Nasal cavity respiratory epithelium epithelial cell of viscerocranial mucosa (primary cell): ENCODE measurements around the gene NLRP9. TPM values are rescaled to one million over a fixed set of nuclear protein-coding genes. Genes with fewer than 3 reads are reported as not detected.

Source experiments
- total RNA-seq: library from RNA; depleted of rRNA; stranded (reverse); fragments of >200 nt; gene quantifications from 2 replicates; pipeline ENCODE4 v1.2.3, GENCODE V29; 2014

Gene NLRP9
- total RNA-seq: not detected in 2 replicates

GRCh38 chr19:55738302-55738701 is at the start of gene NLRP9:
TSS of gene NLRP9 (minus strand) at chr19:55738402. CDS start at chr19:55738374, 28 bp downstream.

GRCh38 chr19:55768818-55769217 is 30.6 kb upstream of the NLRP9 start, which contains the start of gene RFPL4AL1:
TSS of gene RFPL4AL1 (plus strand) at chr19:55769118. CDS start at chr19:55771805, 2,687 bp downstream.

GRCh38 chr19:55758797-55759196 is 20.6 kb upstream of the NLRP9 start, which contains the start of gene RFPL4A:
TSS of gene RFPL4A (plus strand) at chr19:55759097. CDS start at chr19:55761801, 2,704 bp downstream.

GRCh38 chr19:55674841-55675660 is 63.2 kb downstream of the NLRP9 start, which contains the start of gene EPN1:
TSS of gene EPN1 (plus strand) at chr19:55675226. CDS start at chr19:55678628, 3,402 bp downstream.

Other genes starting within 250 kb of the NLRP9 start
- 0.36 TPM in 1 of 2 replicates, not detected in the other for gene SSC5D, start 250.0 kb downstream of the NLRP9 start, total RNA-seq
- gene SBK2, start 201.3 kb downstream of the NLRP9 start, total RNA-seq: not detected in 2 replicates
- not detected in 2 replicates for gene SBK3, start 192.9 kb downstream of the NLRP9 start, total RNA-seq
- 2.4 and 6.7 TPM in 2 replicates for gene ZNF579, start 157.6 kb downstream of the NLRP9 start, total RNA-seq
- gene FIZ1, start 138.9 kb downstream of the NLRP9 start, total RNA-seq: 4.8 and 5.4 TPM in 2 replicates
- gene ZNF524, start 138.1 kb downstream of the NLRP9 start, total RNA-seq: 14.8 and 16.1 TPM in 2 replicates
- gene ZNF865, start 132.8 kb downstream of the NLRP9 start, total RNA-seq: 0.68 and 4.1 TPM in 2 replicates
- gene ZNF784, start 113.8 kb downstream of the NLRP9 start, total RNA-seq: 4.1 and 5.1 TPM in 2 replicates
- 3.1 and 4.6 TPM in 2 replicates for gene ZNF580, start 97.4 kb downstream of the NLRP9 start, total RNA-seq
- gene ZNF581, start 94.8 kb downstream of the NLRP9 start, total RNA-seq: 14.4 and 16.8 TPM in 2 replicates
- gene CCDC106, start 90.2 kb downstream of the NLRP9 start, total RNA-seq: 3.1 and 6.5 TPM in 2 replicates
- gene U2AF2, start 83.4 kb downstream of the NLRP9 start, total RNA-seq: 121 and 156 TPM in 2 replicates
- 21.5 and 192 TPM in 2 replicates for gene EPN1, start 63.2 kb downstream of the NLRP9 start, total RNA-seq
- not detected in 2 replicates for gene RFPL4A, start 20.7 kb upstream of the NLRP9 start, total RNA-seq
- gene RFPL4AL1, start 30.7 kb upstream of the NLRP9 start, total RNA-seq: not detected in 2 replicates
- gene NLRP11, start 93.6 kb upstream of the NLRP9 start, total RNA-seq: not detected in 2 replicates
- not detected in 2 replicates for gene NLRP4, start 98.1 kb upstream of the NLRP9 start, total RNA-seq
- not detected in 2 replicates for gene NLRP13, start 193.9 kb upstream of the NLRP9 start, total RNA-seq
- not detected in 2 replicates for gene NLRP8, start 209.4 kb upstream of the NLRP9 start, total RNA-seq
- gene NLRP5, start 248.4 kb upstream of the NLRP9 start, total RNA-seq: not detected in 2 replicates